Fibroblast of villous mesenchyme (primary cell): ENCODE results near the gene RAP1GAP2. TPM values are rescaled to one million over a fixed set of nuclear protein-coding genes. Genes with fewer than 3 reads are reported as not detected.

Experiments
- DNase-seq: peaks from one replicate; pipeline ENCODE4 v3.0.0-alpha.2; 2010; ENCODE audit warnings: low read depth
- H3K4me3 ChIP-seq: 2 replicates; pipeline ENCODE4 v1.5.1; 2011; ENCODE audit warnings: low read depth, mild to moderate bottlenecking, low read length
- CTCF ChIP-seq: IDR thresholded peaks from 2 replicates; pipeline ENCODE4 v1.5.1; 2012; ENCODE audit warnings: low read depth, mild to moderate bottlenecking, low read length; ENCODE audit not compliant: insufficient read depth
- total RNA-seq: library from RNA; depleted of rRNA; stranded (reverse); fragments of >200 nt; gene quantifications from 2 replicates; pipeline ENCODE4 v1.2.3, GENCODE V29; 2012

RAP1GAP2 gene
- total RNA-seq, 1 donor, result 5.2 TPM

GRCh38 chr17:2962236-2962635, 166.0 kb downstream of the RAP1GAP2 start:
- H3K4me3 ChIP-seq, result no peak overlapping the region
- no peak for DNase-seq
- TF ChIP-seq CTCF, result no peak

GRCh38 chr17:2962729-2963128, 166.5 kb downstream of the RAP1GAP2 start:
- TF ChIP-seq CTCF, result no peak
- H3K4me3 ChIP-seq, result no peak overlapping the region
- DNase-seq, result no peak

GRCh38 chr17:2963332-2964027, 167.2 kb downstream of the RAP1GAP2 start:
- H3K4me3 ChIP-seq, result no peak overlapping the region
- no peak for TF ChIP-seq CTCF
- no peak for DNase-seq

- H3K4me3 ChIP-seq, result no peak overlapping the region
- no peak for DNase-seq
- TF ChIP-seq CTCF, result no peak
Measured at GRCh38 chr17:2964028-2964356, 167.8 kb downstream of the RAP1GAP2 start.

GRCh38 chr17:2964370-2964769, 168.1 kb downstream of the RAP1GAP2 start:
- no peak for DNase-seq
- H3K4me3 ChIP-seq, result no peak overlapping the region
- no peak for TF ChIP-seq CTCF

- TF ChIP-seq CTCF, result no peak
- no peak for DNase-seq
- H3K4me3 ChIP-seq, result no peak overlapping the region
Measured at GRCh38 chr17:2964831-2965230, 168.6 kb downstream of the RAP1GAP2 start.
